ENCODE results near the gene PRKCZ.

The PRKCZ gene

DNA sequence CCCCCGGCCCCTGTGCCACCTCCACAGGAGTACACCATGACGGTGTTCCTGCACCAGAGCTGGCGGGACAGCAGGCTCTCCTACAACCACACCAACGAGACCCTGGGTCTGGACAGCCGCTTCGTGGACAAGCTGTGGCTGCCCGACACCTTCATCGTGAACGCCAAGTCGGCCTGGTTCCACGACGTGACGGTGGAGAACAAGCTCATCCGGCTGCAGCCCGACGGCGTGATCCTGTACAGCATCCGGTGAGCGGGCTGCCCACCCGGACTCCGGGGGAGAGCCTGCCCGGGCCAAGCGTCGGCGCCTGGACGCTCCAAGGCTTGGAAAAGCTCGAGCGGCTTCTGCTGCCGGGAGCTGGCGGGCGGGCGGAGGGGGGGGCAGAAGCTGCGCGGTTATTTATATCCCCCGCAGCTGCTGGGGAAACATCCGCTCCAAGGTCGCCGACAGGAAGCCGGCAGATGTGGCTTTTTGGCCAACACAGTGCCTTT, 24.7 kb upstream of the PRKCZ start:
- DNase-seq (ENCODE audit: low read depth, low spot score): no peak
- H3K27me3 ChIP-seq (ENCODE audit: insufficient read depth, insufficient read length): peaks cover 15% of the 10 kb centered on the region
- no peaks in the 10 kb centered on the region for H3K36me3 ChIP-seq (ENCODE audit: insufficient read depth, insufficient read length, low read length)
- H3K4me1 ChIP-seq (ENCODE audit: insufficient read depth, insufficient read length): peaks cover 2% of the 10 kb centered on the region
- H3K4me3 ChIP-seq (ENCODE audit: insufficient read length, low read depth): no peak overlapping the region
- no peak overlapping the region for H3K9ac ChIP-seq (ENCODE audit: insufficient read length, low read depth)
- H3K9me3 ChIP-seq (ENCODE audit: insufficient read depth, low read length): no peaks in the 10 kb centered on the region
- TF ChIP-seq SUZ12 (IDR thresholded peaks at IDR 0.05; ENCODE audit: extremely low read depth, insufficient read depth, insufficient read length) (no peak), YY1 (IDR thresholded peaks at IDR 0.05; ENCODE audit: insufficient read depth, insufficient read length) (no peak), ZNF274 (IDR thresholded peaks at IDR 0.05; ENCODE audit: low read depth, low read length) (no peak)

GRCh38 chr1:2027961-2028583, 22.1 kb upstream of the PRKCZ start:
- Histone ChIP-seq H3K27me3 (ENCODE audit: insufficient read depth, insufficient read length) (no peaks in the 10 kb centered on the region), H3K4me3 (ENCODE audit: insufficient read length, low read depth) (no peak overlapping the region), H3K9ac (ENCODE audit: insufficient read length, low read depth) (no peak overlapping the region), H3K36me3 (ENCODE audit: insufficient read depth, insufficient read length, low read length) (no peaks in the 10 kb centered on the region), H3K9me3 (ENCODE audit: insufficient read depth, low read length) (no peaks in the 10 kb centered on the region), H3K4me1 (ENCODE audit: insufficient read depth, insufficient read length) (peaks cover 5% of the 10 kb centered on the region)
- no peak for DNase-seq (ENCODE audit: low read depth, low spot score)
- TF ChIP-seq YY1 (IDR thresholded peaks at IDR 0.05; ENCODE audit: insufficient read depth, insufficient read length) (no peak), SUZ12 (IDR thresholded peaks at IDR 0.05; ENCODE audit: extremely low read depth, insufficient read depth, insufficient read length) (no peak), ZNF274 (IDR thresholded peaks at IDR 0.05; ENCODE audit: low read depth, low read length) (no peak)

GRCh38 chr1:2028870-2029560, 21.2 kb upstream of the PRKCZ start:
- H3K27me3 ChIP-seq (ENCODE audit: insufficient read depth, insufficient read length): no peaks in the 10 kb centered on the region
- H3K4me1 ChIP-seq (ENCODE audit: insufficient read depth, insufficient read length): peaks cover 7% of the 10 kb centered on the region
- H3K4me3 ChIP-seq (ENCODE audit: insufficient read length, low read depth): no peak overlapping the region
- no peaks in the 10 kb centered on the region for H3K36me3 ChIP-seq (ENCODE audit: insufficient read depth, insufficient read length, low read length)
- no peak overlapping the region for H3K9ac ChIP-seq (ENCODE audit: insufficient read length, low read depth)
- no peak for DNase-seq (ENCODE audit: low read depth, low spot score)
- no peak for TF ChIP-seq ZNF274 (IDR thresholded peaks at IDR 0.05; ENCODE audit: low read depth, low read length)
- no peak for TF ChIP-seq YY1 (IDR thresholded peaks at IDR 0.05; ENCODE audit: insufficient read depth, insufficient read length)
- no peak for TF ChIP-seq SUZ12 (IDR thresholded peaks at IDR 0.05; ENCODE audit: extremely low read depth, insufficient read depth, insufficient read length)
- H3K9me3 ChIP-seq (ENCODE audit: insufficient read depth, low read length): no peaks in the 10 kb centered on the region

DNA sequence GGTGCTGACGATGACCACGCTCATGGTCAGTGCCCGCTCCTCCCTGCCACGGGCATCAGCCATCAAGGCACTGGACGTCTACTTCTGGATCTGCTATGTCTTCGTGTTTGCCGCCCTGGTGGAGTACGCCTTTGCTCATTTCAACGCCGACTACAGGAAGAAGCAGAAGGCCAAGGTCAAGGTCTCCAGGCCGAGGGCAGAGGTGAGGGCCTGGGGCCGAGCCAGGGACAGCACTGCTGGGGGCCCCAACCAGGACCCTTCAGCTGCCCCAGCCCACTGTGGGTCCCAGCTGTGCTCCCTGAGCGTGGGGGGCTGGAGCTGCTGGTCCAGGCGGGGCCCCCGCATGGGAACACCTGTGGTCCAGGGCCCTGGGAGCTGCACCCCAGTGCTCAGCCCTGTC, 20.6 kb upstream of the PRKCZ start:
- peaks cover 7% of the 10 kb centered on the region for H3K4me1 ChIP-seq (ENCODE audit: insufficient read depth, insufficient read length)
- H3K9ac ChIP-seq (ENCODE audit: insufficient read length, low read depth): no peak overlapping the region
- no peak overlapping the region for H3K4me3 ChIP-seq (ENCODE audit: insufficient read length, low read depth)
- DNase-seq (ENCODE audit: low read depth, low spot score): no peak
- no peak for TF ChIP-seq SUZ12 (IDR thresholded peaks at IDR 0.05; ENCODE audit: extremely low read depth, insufficient read depth, insufficient read length)
- TF ChIP-seq ZNF274 (IDR thresholded peaks at IDR 0.05; ENCODE audit: low read depth, low read length): no peak
- no peaks in the 10 kb centered on the region for H3K27me3 ChIP-seq (ENCODE audit: insufficient read depth, insufficient read length)
- H3K9me3 ChIP-seq (ENCODE audit: insufficient read depth, low read length): no peaks in the 10 kb centered on the region
- no peaks in the 10 kb centered on the region for H3K36me3 ChIP-seq (ENCODE audit: insufficient read depth, insufficient read length, low read length)

GRCh38 chr1:2030076-2030871, 19.9 kb upstream of the PRKCZ start:
- no peak overlapping the region for H3K9ac ChIP-seq (ENCODE audit: insufficient read length, low read depth)
- no peaks in the 10 kb centered on the region for H3K36me3 ChIP-seq (ENCODE audit: insufficient read depth, insufficient read length, low read length)
- no peaks in the 10 kb centered on the region for H3K27me3 ChIP-seq (ENCODE audit: insufficient read depth, insufficient read length)
- TF ChIP-seq SUZ12 (IDR thresholded peaks at IDR 0.05; ENCODE audit: extremely low read depth, insufficient read depth, insufficient read length): no peak
- TF ChIP-seq YY1 (IDR thresholded peaks at IDR 0.05; ENCODE audit: insufficient read depth, insufficient read length): no peak
- no peak for TF ChIP-seq ZNF274 (IDR thresholded peaks at IDR 0.05; ENCODE audit: low read depth, low read length)
- no peaks in the 10 kb centered on the region for H3K9me3 ChIP-seq (ENCODE audit: insufficient read depth, low read length)
- DNase-seq (ENCODE audit: low read depth, low spot score): no peak
- no peak overlapping the region for H3K4me3 ChIP-seq (ENCODE audit: insufficient read length, low read depth)
- peaks cover 7% of the 10 kb centered on the region for H3K4me1 ChIP-seq (ENCODE audit: insufficient read depth, insufficient read length)

DNA sequence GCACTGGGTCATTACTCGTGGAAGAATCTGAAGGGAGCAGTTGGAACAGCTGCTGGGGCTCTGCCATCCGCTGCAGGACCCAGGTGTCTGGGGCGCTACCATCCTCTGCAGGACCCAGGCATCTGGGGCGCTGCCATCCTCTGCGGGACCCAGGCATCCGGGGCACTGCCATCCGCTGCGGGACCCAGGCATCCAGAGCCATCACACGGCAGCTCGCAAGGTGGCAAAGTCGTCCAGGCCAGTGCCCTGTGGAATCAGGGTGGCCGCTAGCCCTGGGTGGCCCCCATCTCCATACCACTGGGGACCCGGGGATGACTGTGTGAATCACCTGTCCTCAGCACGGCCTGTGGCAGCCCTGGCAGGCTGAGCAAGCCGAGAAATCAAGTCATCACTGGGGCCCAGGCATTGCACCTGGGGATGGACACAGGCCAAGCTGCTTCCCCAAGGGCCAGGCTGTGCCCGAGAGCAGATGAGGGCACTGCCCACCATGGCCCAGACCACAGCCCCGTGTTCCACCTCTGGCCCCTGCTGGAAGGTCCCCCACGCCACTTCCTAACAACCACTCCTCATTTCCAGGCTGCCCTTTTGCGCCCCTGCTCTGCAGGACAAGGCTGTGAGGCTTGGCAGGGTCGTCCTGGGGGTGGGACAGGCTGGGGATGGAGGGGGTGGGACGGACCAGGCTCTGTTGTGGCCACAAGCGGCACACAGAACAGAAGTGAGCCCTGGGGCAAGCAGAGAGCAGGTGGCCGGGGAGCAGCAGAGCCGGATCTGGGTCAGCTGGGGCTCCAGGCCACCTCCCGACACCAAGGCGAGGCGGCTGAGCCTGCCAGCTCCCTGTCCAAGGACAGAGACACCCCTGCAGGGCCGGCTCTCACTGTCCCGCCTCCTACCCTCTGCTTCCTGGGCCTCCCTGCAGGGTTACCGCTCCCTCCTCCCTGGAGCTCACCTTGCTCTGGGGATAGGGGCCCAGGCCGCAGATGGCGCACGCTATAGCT, 18.4 kb upstream of the PRKCZ start:
- TF ChIP-seq SUZ12 (IDR thresholded peaks at IDR 0.05; ENCODE audit: extremely low read depth, insufficient read depth, insufficient read length) (no peak), YY1 (IDR thresholded peaks at IDR 0.05; ENCODE audit: insufficient read depth, insufficient read length) (no peak), ZNF274 (IDR thresholded peaks at IDR 0.05; ENCODE audit: low read depth, low read length) (no peak)
- no peaks in the 10 kb centered on the region for H3K9me3 ChIP-seq (ENCODE audit: insufficient read depth, low read length)
- no peaks in the 10 kb centered on the region for H3K36me3 ChIP-seq (ENCODE audit: insufficient read depth, insufficient read length, low read length)
- no peak overlapping the region for H3K9ac ChIP-seq (ENCODE audit: insufficient read length, low read depth)
- no peaks in the 10 kb centered on the region for H3K27me3 ChIP-seq (ENCODE audit: insufficient read depth, insufficient read length)
- H3K4me1 ChIP-seq (ENCODE audit: insufficient read depth, insufficient read length): peaks cover 7% of the 10 kb centered on the region
- H3K4me3 ChIP-seq (ENCODE audit: insufficient read length, low read depth): no peak overlapping the region
- DNase-seq (ENCODE audit: low read depth, low spot score): no peak

All from NT2/D1 (cell line).